HG03280 (cell line): ENCODE measurements around the gene ERCC5.

Experiments
- ATAC-seq: cut with Tn5 transposase; IDR thresholded peaks from one replicate; pipeline ENCODE4 v1.9.1; 2021; ENCODE audit warnings: mild to moderate bottlenecking, moderate library complexity; ENCODE audit not compliant: unreplicated experiment

The ERCC5 gene

DNA sequence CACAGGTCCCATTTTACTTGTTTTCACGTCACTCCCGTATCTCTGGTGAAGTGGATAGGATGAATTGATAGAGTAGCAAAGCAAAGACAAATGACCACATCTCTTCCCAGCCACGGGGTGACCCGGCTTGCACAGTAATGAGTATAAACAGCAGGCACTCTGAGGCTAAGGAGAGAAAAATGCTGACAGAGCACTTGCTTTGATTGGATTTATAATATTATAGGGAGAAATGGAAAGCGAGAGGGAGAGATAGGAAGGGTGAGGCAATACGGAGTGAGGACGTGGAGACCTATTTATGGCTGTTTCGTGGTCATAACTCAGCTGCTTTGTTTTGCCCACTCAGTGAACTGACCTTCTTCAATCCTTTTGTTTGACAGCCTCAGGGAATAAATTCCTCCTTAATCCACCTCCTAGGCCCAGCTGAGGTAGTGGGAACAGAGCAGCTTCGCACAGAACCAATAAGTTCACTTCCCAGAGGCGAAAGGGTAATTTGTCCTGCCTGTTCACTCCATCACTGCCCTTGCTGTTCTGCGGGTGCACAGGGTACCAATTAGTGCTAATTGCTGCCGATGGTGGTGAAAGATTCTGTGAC lies 68.6 kb downstream of the ERCC5 start:
- no peak for ATAC-seq

DNA sequence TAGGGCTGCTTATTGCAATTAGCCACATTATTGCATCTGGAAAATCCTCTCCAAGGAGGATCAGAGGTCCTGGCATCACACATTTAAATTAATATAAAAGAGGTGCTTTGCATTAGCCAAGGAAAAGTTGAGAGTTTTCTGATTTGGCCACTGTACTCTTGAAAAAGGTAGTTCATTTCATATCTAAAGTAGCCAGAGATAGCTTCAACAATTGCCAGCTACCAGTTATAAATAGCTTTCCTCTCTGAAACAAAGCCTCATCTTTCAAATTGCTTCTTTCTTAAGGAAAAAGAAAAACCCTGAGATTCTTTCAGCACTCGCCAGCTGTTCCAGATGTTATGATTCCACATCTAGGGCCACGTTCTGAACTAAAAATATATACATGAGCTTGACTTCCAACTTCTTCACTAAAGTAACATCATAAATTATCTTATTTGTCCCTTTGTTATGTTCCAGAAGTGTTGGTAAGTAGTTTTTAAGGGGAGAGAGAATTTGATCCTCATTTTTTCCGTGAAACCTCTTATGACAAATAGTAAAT lies 69.6 kb downstream of the ERCC5 start:
- no peak for ATAC-seq

DNA sequence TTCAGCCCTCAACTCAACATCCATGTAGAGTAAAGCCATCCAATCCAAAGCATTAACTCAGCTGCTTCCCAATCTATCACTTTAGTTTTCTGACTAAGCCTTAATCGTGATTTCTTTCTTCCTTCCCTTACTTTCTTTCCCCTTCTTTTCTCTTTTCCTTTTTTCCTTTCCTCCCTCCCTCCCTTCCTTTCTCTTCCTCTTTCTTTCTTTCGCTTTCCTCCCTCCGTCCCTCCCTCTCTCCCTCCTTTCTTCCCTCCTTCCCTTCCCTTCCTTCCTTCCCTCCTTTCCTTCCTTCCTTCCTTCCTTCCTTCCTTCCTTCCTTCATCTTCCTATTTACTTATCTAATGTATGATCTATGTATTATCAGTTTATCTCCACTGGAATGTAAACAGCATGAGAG lies 71.2 kb downstream of the ERCC5 start:
- ATAC-seq, result no peak

DNA sequence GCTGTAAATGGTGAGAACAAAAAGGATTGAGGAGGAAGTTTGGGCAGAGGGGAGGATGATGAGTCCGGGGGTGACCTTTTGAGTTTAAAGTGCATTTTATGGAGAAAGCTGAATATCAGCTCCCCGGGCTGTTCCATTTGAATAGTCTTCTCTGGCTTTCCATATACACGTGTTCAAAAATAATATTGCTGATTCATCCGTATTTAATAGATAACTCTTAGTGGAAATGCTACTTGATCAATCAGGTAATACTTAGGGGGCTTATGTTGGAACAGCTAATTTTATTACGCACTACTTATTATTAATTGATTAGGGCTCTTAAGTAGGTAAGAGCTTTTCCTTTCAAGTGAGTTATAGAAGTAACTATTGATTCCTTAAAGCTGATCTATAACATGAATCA lies 76.4 kb downstream of the ERCC5 start:
- ATAC-seq, result no peak
